DLD1 (cell line): ENCODE measurements around the gene NUFIP1.

ENCODE experiments used
- in situ Hi-C: cut with HindIII; loops from 2 replicates; pipeline ENCODE4 v1.10.0; 2017; ENCODE audit warnings: low sequenced_read_pairs

NUFIP1 gene

GRCh38 chr13:44921931-44922758 lies 67.1 kb downstream of the NUFIP1 start:
- in situ Hi-C loops = no loop called here

- in situ Hi-C loops = no loop called here
Observed at GRCh38 chr13:44921246-44921877, 67.9 kb downstream of the NUFIP1 start.

- in situ Hi-C loops = no loop called here
Observed at GRCh38 chr13:44920013-44920412, 69.3 kb downstream of the NUFIP1 start.

GRCh38 chr13:44919104-44919804 lies 70.0 kb downstream of the NUFIP1 start:
- in situ Hi-C loops = no loop called here

GRCh38 chr13:44918326-44919103 lies 70.8 kb downstream of the NUFIP1 start:
- in situ Hi-C loops = no loop called here

GRCh38 chr13:44917589-44918325 lies 71.5 kb downstream of the NUFIP1 start:
- in situ Hi-C loops = no loop called here

GRCh38 chr13:44912278-44913016 lies 76.8 kb downstream of the NUFIP1 start:
- in situ Hi-C loops = no loop called here

GRCh38 chr13:44908712-44909111 lies 80.6 kb downstream of the NUFIP1 start:
- in situ Hi-C loops = no loop called here

- in situ Hi-C loops = no loop called here
Observed at GRCh38 chr13:44908266-44908665, 81.0 kb downstream of the NUFIP1 start.

GRCh38 chr13:44906713-44907112 lies 82.6 kb downstream of the NUFIP1 start:
- in situ Hi-C loops = no loop called here

GRCh38 chr13:44906230-44906629 lies 83.0 kb downstream of the NUFIP1 start:
- in situ Hi-C loops = no loop called here

- in situ Hi-C loops = no loop called here
Observed at GRCh38 chr13:44905556-44905955, 83.7 kb downstream of the NUFIP1 start.

- in situ Hi-C loops = no loop called here
Observed at GRCh38 chr13:44904967-44905366, 84.3 kb downstream of the NUFIP1 start.

- in situ Hi-C loops = no loop called here
Observed at GRCh38 chr13:44903574-44903985, 85.7 kb downstream of the NUFIP1 start.

GRCh38 chr13:44902738-44903137 lies 86.5 kb downstream of the NUFIP1 start:
- in situ Hi-C loops = no loop called here

GRCh38 chr13:44899967-44900366 lies 89.3 kb downstream of the NUFIP1 start:
- in situ Hi-C loops = loop anchor here (10.0 kb wide), 1 partner anchor 415 kb away; no protein-coding TSS in a partner anchor

GRCh38 chr13:44898308-44898707 lies 91.0 kb downstream of the NUFIP1 start:
- in situ Hi-C loops = loop anchor here (10.0 kb wide), 1 partner anchor 414 kb away; no protein-coding TSS in a partner anchor

GRCh38 chr13:44895953-44896335 lies 93.3 kb downstream of the NUFIP1 start:
- in situ Hi-C loops = loop anchor here (10.0 kb wide), 1 partner anchor 411 kb away; no protein-coding TSS in a partner anchor

- in situ Hi-C loops = loop anchor here (10.0 kb wide), 1 partner anchor 411 kb away; no protein-coding TSS in a partner anchor
Observed at GRCh38 chr13:44895264-44895952, 93.9 kb downstream of the NUFIP1 start.
